ENCODE results near the gene ABHD17B.

The ABHD17B gene

GRCh38 chr9:71890042-71890679 lies 20.8 kb downstream of the ABHD17B start:
- no peak for DNase-seq (ENCODE audit: low spot score)

DNA sequence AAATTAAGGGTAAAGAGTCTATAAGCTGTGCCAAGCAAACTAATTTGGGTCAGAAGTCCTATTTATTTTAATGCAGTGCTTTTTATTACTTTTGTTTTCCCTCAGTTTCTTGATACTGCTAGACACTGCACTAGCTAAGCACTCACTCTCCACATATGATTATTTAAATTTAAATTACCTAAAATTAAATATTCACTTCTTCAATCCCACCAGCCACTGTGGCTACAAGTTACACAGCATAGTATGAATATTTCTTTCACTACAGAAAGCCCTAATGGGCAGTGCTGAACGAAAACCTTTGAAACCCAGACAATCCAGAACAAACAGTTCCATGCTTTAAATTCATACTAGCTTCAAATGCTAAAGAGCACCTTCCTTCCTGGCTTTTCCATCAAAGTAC lies 23.6 kb downstream of the ABHD17B start:
- Histone ChIP-seq H3K36me3 (ENCODE audit: low read depth) (no peaks in the 10 kb centered on the region), H3K4me3 (ENCODE audit: severe bottlenecking) (no peak overlapping the region), H3K4me1 (ENCODE audit: insufficient read depth, poor library complexity, severe bottlenecking) (no peaks in the 10 kb centered on the region), H3K9me3 (ENCODE audit: severe bottlenecking) (peaks cover 3% of the 10 kb centered on the region), H3K27me3 (ENCODE audit: insufficient read depth, poor library complexity, severe bottlenecking) (no peaks in the 10 kb centered on the region), H3K27ac (ENCODE audit: poor library complexity, severe bottlenecking) (no peak overlapping the region)
- DNase-seq (ENCODE audit: low spot score) (no peak), ATAC-seq (ENCODE audit: low read depth) (no peak)
- TF ChIP-seq CTCF (IDR thresholded peaks at IDR 0.05; ENCODE audit: poor library complexity, severe bottlenecking), result no peak

More at GRCh38 chr9:71890042-71890679, 20.8 kb downstream of the ABHD17B start:
- H3K4me3 ChIP-seq (ENCODE audit: severe bottlenecking), result no peak overlapping the region
- peaks cover 3% of the 10 kb centered on the region for H3K4me1 ChIP-seq (ENCODE audit: insufficient read depth, poor library complexity, severe bottlenecking)
- no peak for ATAC-seq (ENCODE audit: low read depth)
- H3K9me3 ChIP-seq (ENCODE audit: severe bottlenecking), result no peaks in the 10 kb centered on the region
- TF ChIP-seq CTCF (IDR thresholded peaks at IDR 0.05; ENCODE audit: poor library complexity, severe bottlenecking), result no peak
- no peaks in the 10 kb centered on the region for H3K36me3 ChIP-seq (ENCODE audit: low read depth)
- no peak overlapping the region for H3K27ac ChIP-seq (ENCODE audit: poor library complexity, severe bottlenecking)
- H3K27me3 ChIP-seq (ENCODE audit: insufficient read depth, poor library complexity, severe bottlenecking), result no peaks in the 10 kb centered on the region

DNA sequence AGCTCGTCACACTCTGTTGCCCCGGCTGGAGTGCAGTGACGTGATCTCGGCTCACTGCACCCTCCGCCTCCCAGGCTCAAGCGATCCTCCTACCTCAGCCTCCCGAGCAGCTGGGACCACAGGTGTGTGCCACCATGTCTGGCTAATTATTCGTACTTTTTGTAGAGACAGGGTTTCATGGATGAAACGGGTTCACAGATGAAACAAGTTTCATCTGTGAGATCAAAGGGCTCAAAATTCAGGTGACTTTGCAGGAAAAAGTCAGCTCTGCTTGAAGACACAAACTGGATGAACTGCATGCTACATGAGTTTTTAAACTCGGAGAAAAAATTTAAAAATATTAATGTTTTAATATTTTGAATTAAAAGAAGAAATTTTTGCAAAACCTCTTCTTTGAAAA lies 24.5 kb downstream of the ABHD17B start:
- Histone ChIP-seq H3K4me1 (ENCODE audit: insufficient read depth, poor library complexity, severe bottlenecking) (no peaks in the 10 kb centered on the region), H3K27ac (ENCODE audit: poor library complexity, severe bottlenecking) (no peak overlapping the region), H3K36me3 (ENCODE audit: low read depth) (no peaks in the 10 kb centered on the region), H3K9me3 (ENCODE audit: severe bottlenecking) (peaks cover 3% of the 10 kb centered on the region), H3K27me3 (ENCODE audit: insufficient read depth, poor library complexity, severe bottlenecking) (no peaks in the 10 kb centered on the region), H3K4me3 (ENCODE audit: severe bottlenecking) (no peak overlapping the region)
- TF ChIP-seq CTCF (IDR thresholded peaks at IDR 0.05; ENCODE audit: poor library complexity, severe bottlenecking), result no peak
- DNase-seq (ENCODE audit: low spot score) (no peak), ATAC-seq (ENCODE audit: low read depth) (no peak)

- no peak for TF ChIP-seq CTCF (IDR thresholded peaks at IDR 0.05; ENCODE audit: poor library complexity, severe bottlenecking)
- no peaks in the 10 kb centered on the region for H3K4me1 ChIP-seq (ENCODE audit: insufficient read depth, poor library complexity, severe bottlenecking)
- H3K4me3 ChIP-seq (ENCODE audit: severe bottlenecking), result no peak overlapping the region
- DNase-seq (ENCODE audit: low spot score) (no peak), ATAC-seq (ENCODE audit: low read depth) (no peak)
- H3K27ac ChIP-seq (ENCODE audit: poor library complexity, severe bottlenecking), result no peak overlapping the region
- no peaks in the 10 kb centered on the region for H3K36me3 ChIP-seq (ENCODE audit: low read depth)
- H3K9me3 ChIP-seq (ENCODE audit: severe bottlenecking), result peaks cover 3% of the 10 kb centered on the region
- no peaks in the 10 kb centered on the region for H3K27me3 ChIP-seq (ENCODE audit: insufficient read depth, poor library complexity, severe bottlenecking)
Measured at GRCh38 chr9:71886015-71886414, 25.0 kb downstream of the ABHD17B start.

DNA sequence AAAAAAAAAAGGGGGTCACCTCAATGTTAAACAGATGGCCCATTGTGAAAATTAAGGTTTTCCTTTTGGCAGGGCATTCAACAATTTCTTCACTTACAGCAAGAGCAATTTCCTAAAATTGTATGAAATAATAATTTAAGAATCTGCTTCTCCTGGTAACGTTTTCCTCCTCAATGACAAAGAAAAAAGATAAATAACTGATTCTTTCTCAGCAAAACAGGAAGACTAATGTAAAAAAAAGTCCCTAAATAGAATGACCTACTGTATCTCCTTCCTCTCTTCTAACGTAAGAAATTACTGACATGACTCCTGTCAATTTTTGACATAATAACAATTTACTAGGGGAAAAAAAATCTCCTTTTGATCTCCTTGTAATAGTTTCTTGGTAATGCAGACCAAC lies 25.5 kb downstream of the ABHD17B start:
- ATAC-seq (ENCODE audit: low read depth), result no peak
- Histone ChIP-seq H3K27me3 (ENCODE audit: insufficient read depth, poor library complexity, severe bottlenecking) (no peaks in the 10 kb centered on the region), H3K27ac (ENCODE audit: poor library complexity, severe bottlenecking) (no peak overlapping the region), H3K36me3 (ENCODE audit: low read depth) (no peaks in the 10 kb centered on the region), H3K4me1 (ENCODE audit: insufficient read depth, poor library complexity, severe bottlenecking) (no peaks in the 10 kb centered on the region), H3K4me3 (ENCODE audit: severe bottlenecking) (no peak overlapping the region), H3K9me3 (ENCODE audit: severe bottlenecking) (peaks cover 3% of the 10 kb centered on the region)
- DNase-seq (ENCODE audit: low spot score), result no peak
- TF ChIP-seq CTCF (IDR thresholded peaks at IDR 0.05; ENCODE audit: poor library complexity, severe bottlenecking), result no peak
